Nephron (organoid): Measurements from ENCODE around the gene ECM2.
"Not testable (repeated sequence)": the region's sequence is repeated elsewhere in the genome, so short reads cannot be mapped to it uniquely, and the experiment has no call there.

Experiments
- H3K27ac Mint-ChIP-seq, 3 experiments: 2 replicates each; pipeline ENCODE4 v1.8.0; 2020; ENCODE audit warnings: mixed read lengths in 3 of 3, mild to moderate bottlenecking in 2 of 3, moderate library complexity in 1 of 3
- H3K27me3 Mint-ChIP-seq: 2 replicates; pipeline ENCODE4 v1.8.0; 2021; ENCODE audit warnings: low read depth, mild to moderate bottlenecking, moderate library complexity, mixed read lengths
- H3K36me3 Mint-ChIP-seq: 2 replicates; pipeline ENCODE4 v1.8.0; 2020; ENCODE audit warnings: low read depth, mixed read lengths
- H3K4me1 Mint-ChIP-seq: 2 replicates; pipeline ENCODE4 v1.8.0; 2020; ENCODE audit warnings: mixed read lengths
- H3K4me3 Mint-ChIP-seq, 3 experiments: 2 replicates each; pipeline ENCODE4 v1.8.0; 2020; ENCODE audit warnings: mild to moderate bottlenecking in 3 of 3, mixed read lengths in 3 of 3, moderate library complexity in 2 of 3
- H3K9me3 Mint-ChIP-seq: 2 replicates; pipeline ENCODE4 v1.8.0; 2020; ENCODE audit warnings: mixed read lengths
- TF ChIP-seq, protein P1 (sequence below), 3 experiments: fragments of 200-600 bp; sonication (generic); IDR thresholded peaks; one replicate each; pipeline ENCODE4 v1.5.0; 2021; ENCODE audit warnings: antibody characterized with exemption in 3 of 3; ENCODE audit not compliant: unreplicated experiment in 3 of 3

The ECM2 gene

DNA sequence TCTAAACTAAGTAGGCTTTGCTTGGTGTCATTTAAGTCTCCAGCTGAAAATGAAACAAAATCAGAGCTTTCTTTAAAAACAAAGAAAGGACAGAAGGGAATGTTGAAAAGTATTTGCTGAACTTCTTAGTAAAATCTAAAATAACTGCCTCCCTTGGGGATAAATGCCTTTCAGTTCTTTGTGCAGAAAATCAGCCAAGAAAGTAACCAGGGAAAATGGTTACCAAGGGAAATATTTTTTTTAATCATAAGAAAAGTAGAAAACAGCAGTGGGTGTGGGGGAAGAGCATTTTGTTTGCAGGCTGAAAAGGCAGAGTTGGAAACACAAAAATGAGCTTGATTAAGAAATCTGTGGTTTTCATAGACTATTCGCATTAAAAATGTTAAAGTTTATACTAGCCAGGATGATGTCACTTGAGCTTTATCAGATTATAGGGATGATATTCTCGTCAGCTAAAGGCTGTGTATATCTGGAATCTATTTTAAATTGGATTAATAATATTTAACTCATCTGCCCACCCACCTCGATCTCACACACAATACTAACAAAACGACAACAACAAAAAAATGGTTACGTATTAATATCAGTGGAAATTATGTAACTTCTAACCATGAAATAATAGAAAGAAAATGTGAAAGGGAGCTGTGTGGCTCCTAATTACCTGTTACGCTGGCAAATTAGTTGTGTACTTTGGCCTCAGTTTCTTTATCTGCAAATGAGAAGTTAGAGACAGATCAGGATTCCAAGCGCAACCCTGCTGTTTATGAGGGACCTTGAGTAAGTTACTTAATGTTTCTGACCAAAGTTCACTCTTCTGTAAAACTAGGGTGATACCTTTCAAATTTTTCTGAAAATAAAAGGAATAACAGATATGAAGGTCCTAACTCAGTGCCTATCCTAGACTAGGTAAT, at the start of gene ECM2:
Gene ECM2, minus strand, starts transcription at position 51 of the 911 bp plus-strand sequence. CDS start 13,124 bp downstream, outside the sequence.
- H3K9me3 Mint-ChIP-seq = peaks cover 11% of the 10 kb centered on the region
- peak within 1 kb of the TSS in 2 of 3 experiments; percentile 58 to 61 for H3K4me3 Mint-ChIP-seq
- TF ChIP-seq, protein P1, sequence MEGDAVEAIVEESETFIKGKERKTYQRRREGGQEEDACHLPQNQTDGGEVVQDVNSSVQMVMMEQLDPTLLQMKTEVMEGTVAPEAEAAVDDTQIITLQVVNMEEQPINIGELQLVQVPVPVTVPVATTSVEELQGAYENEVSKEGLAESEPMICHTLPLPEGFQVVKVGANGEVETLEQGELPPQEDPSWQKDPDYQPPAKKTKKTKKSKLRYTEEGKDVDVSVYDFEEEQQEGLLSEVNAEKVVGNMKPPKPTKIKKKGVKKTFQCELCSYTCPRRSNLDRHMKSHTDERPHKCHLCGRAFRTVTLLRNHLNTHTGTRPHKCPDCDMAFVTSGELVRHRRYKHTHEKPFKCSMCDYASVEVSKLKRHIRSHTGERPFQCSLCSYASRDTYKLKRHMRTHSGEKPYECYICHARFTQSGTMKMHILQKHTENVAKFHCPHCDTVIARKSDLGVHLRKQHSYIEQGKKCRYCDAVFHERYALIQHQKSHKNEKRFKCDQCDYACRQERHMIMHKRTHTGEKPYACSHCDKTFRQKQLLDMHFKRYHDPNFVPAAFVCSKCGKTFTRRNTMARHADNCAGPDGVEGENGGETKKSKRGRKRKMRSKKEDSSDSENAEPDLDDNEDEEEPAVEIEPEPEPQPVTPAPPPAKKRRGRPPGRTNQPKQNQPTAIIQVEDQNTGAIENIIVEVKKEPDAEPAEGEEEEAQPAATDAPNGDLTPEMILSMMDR (IDR thresholded peaks at IDR 0.05; ENCODE audit: unreplicated experiment in 3 of 3) = no peak
- peak within 1 kb of the TSS; percentile 91 to 97 (median 91) for H3K27ac Mint-ChIP-seq
- H3K36me3 Mint-ChIP-seq = peaks cover 9% of the 10 kb centered on the region
- H3K27me3 Mint-ChIP-seq = no peaks in the 10 kb centered on the region
- peaks cover 14% of the 10 kb centered on the region for H3K4me1 Mint-ChIP-seq

DNA sequence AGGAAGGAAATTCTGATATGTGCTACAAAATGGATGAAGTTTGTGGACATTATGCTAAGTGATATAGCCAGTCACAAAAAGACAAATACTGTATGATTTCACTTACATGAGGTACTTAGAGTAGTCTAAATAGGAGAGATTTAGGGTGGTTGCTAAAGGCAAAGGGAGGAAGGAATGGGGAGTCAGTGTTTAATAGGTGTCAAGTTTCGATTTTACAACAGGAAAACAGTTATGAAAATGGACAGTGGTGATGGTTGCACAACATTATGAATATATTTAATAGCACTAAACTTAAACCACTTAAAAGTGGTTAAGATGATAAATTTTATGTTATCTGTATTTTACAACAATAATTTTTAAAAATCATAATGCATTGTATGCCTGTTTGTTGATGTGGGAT, 40.4 kb upstream of the ECM2 start:
- Mint-ChIP-seq H3K9me3 (peaks cover 18% of the 10 kb centered on the region), H3K27ac (no peak overlapping the region), H3K36me3 (peaks cover 8% of the 10 kb centered on the region), H3K4me3 (no peak overlapping the region), H3K27me3 (no peaks in the 10 kb centered on the region), H3K4me1 (peaks cover 3% of the 10 kb centered on the region)
- TF ChIP-seq, protein P1 (IDR thresholded peaks at IDR 0.05; ENCODE audit: unreplicated experiment in 3 of 3) = no peak

DNA sequence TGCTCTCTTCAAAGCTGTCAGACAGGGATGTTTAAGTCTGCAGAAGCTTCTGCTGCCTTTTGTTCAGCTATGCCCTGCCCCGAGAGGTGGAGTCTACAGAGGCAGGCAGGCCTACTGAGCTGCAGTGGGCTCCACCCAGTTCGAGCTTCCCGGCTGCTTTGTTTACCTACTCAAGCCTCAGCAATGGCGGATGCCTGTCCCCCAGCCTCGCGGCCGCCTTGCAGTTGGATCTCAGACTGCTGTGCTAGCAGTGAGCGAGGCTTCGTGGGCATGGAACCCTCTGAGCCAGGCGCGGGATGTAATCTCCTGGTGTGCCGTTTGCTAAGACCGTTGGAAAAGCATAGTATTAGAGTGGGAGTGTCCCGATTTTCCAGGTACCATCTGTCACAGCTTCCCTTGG, 37.8 kb upstream of the ECM2 start:
- not testable (repeated sequence) for H3K27ac Mint-ChIP-seq, H3K36me3 Mint-ChIP-seq, H3K27me3 Mint-ChIP-seq, H3K4me3 Mint-ChIP-seq, H3K4me1 Mint-ChIP-seq
- peaks cover 18% of the 10 kb centered on the region for H3K9me3 Mint-ChIP-seq

DNA sequence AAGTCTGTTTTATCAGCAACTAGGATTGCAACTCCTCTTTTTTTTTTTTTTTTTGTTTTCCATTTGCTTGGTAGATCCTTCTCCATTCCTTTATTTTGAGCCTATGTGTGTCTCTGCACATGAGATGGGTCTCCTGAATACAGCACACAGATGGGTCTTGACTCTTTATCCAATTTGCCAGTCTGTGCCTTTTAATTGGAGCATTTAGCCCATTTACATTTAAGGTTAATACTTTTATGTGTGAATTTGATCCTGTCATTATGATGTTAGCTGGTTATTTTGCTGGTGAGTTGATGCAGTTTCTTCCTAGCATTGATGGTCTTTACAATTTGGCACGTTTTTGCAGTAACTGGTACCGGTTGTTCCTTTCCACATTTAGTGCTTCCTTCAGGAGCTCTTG, 36.1 kb upstream of the ECM2 start:
- not testable (repeated sequence) for H3K27ac Mint-ChIP-seq, H3K4me1 Mint-ChIP-seq, H3K4me3 Mint-ChIP-seq, H3K27me3 Mint-ChIP-seq, H3K36me3 Mint-ChIP-seq
- peaks cover 17% of the 10 kb centered on the region for H3K9me3 Mint-ChIP-seq

DNA sequence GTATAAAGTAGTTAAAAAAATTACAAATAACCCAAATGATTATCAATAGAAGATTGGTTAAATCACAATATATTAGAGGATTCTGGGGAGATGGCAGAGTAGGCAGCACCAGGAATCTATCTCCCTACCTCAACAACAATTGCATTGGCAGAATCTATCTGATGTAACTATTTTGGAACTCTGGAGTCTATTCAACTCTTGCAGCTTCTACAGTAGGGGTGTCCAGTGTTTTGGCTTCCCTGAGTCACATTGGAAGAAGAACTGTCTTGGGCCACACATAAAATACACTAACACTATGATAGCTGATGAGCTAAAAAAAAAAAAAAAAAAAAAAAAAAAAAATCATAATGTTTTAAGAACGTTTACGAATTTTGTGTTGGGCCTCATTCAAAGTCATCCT, 29.2 kb upstream of the ECM2 start:
- TF ChIP-seq, protein P1 (IDR thresholded peaks at IDR 0.05; ENCODE audit: unreplicated experiment in 3 of 3) = no peak
- H3K27me3 Mint-ChIP-seq = no peaks in the 10 kb centered on the region
- H3K4me1 Mint-ChIP-seq = peaks cover 35% of the 10 kb centered on the region
- H3K36me3 Mint-ChIP-seq = peaks cover 4% of the 10 kb centered on the region
- H3K27ac Mint-ChIP-seq = no peak overlapping the region
- peaks cover 3% of the 10 kb centered on the region for H3K9me3 Mint-ChIP-seq
- H3K4me3 Mint-ChIP-seq = no peak overlapping the region

DNA sequence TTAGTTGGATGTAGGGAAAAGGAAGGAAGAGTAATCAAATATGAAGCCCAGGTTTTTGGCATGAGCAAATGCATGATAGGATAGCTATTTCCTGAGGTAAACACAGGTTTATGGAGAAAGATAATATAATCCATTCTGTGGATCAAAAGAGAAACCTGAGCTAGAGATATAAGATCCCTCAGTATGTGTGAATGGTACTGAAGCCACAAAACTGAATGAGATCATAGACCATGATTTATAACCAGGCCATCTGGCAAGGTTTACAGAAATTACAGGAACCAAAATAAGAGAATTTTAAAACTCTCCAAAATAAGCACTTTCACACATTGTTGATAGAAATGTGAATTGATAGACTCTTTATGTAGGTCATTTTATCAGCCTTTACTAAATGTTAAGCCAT, 28.7 kb upstream of the ECM2 start:
- no peaks in the 10 kb centered on the region for H3K27me3 Mint-ChIP-seq
- peaks cover 4% of the 10 kb centered on the region for H3K36me3 Mint-ChIP-seq
- no peak overlapping the region for H3K27ac Mint-ChIP-seq
- peaks cover 3% of the 10 kb centered on the region for H3K9me3 Mint-ChIP-seq
- TF ChIP-seq, protein P1 (IDR thresholded peaks at IDR 0.05; ENCODE audit: unreplicated experiment in 3 of 3) = no peak
- peaks cover 35% of the 10 kb centered on the region for H3K4me1 Mint-ChIP-seq
- no peak overlapping the region for H3K4me3 Mint-ChIP-seq
